Measurements from ENCODE around the gene EPHA4.
A peak's percentile ranks its signal among the peaks of the same experiment; 100 is the strongest.

The EPHA4 gene

GRCh38 chr2:221501210-221501882 lies 70.8 kb downstream of the EPHA4 start:
- no peak for DNase-seq

GRCh38 chr2:221500501-221501209 lies 71.4 kb downstream of the EPHA4 start:
- DNase-seq: peak; percentile 11

GRCh38 chr2:221495731-221496130 lies 76.4 kb downstream of the EPHA4 start:
- no peak for DNase-seq

GRCh38 chr2:221494556-221494955 lies 77.5 kb downstream of the EPHA4 start:
- no peak for DNase-seq

- no peak for DNase-seq
These were observed 78.7 kb downstream of the EPHA4 start for GRCh38 chr2:221493391-221493790.

GRCh38 chr2:221492636-221493035 lies 79.5 kb downstream of the EPHA4 start:
- no peak for DNase-seq

- no peak for DNase-seq
These were observed 81.5 kb downstream of the EPHA4 start for GRCh38 chr2:221490506-221491060.

- DNase-seq: peak; percentile 18
These were observed 83.8 kb downstream of the EPHA4 start for GRCh38 chr2:221488136-221488807.

- no peak for DNase-seq
These were observed 86.0 kb downstream of the EPHA4 start for GRCh38 chr2:221486106-221486505.

- no peak for DNase-seq
These were observed 86.6 kb downstream of the EPHA4 start for GRCh38 chr2:221485503-221485870.

GRCh38 chr2:221484761-221485502 lies 87.2 kb downstream of the EPHA4 start:
- no peak for DNase-seq

GRCh38 chr2:221482666-221483455 lies 89.2 kb downstream of the EPHA4 start:
- peak; percentile 3 for DNase-seq

GRCh38 chr2:221480821-221481220 lies 91.3 kb downstream of the EPHA4 start:
- no peak for DNase-seq

- no peak for DNase-seq
These were observed 91.9 kb downstream of the EPHA4 start for GRCh38 chr2:221480163-221480562.

- no peak for DNase-seq
These were observed 93.6 kb downstream of the EPHA4 start for GRCh38 chr2:221478485-221478863.

- DNase-seq: no peak
These were observed 94.2 kb downstream of the EPHA4 start for GRCh38 chr2:221477714-221478484.

- no peak for DNase-seq
These were observed 95.9 kb downstream of the EPHA4 start for GRCh38 chr2:221476195-221476594.

- DNase-seq: no peak
These were observed 98.7 kb downstream of the EPHA4 start for GRCh38 chr2:221473451-221473850.

- DNase-seq: no peak
These were observed 103.8 kb downstream of the EPHA4 start for GRCh38 chr2:221468317-221468716.

GRCh38 chr2:221467610-221468009 lies 104.5 kb downstream of the EPHA4 start:
- no peak for DNase-seq

GRCh38 chr2:221466744-221467143 lies 105.4 kb downstream of the EPHA4 start:
- DNase-seq: no peak
